GM18867 (cell line): Measurements from ENCODE around the gene PTPRK.

Experiments used
- ATAC-seq: cut with Tn5 transposase; IDR thresholded peaks from one replicate; pipeline ENCODE4 v1.9.1; 2021; ENCODE audit warnings: mild to moderate bottlenecking, moderate library complexity; ENCODE audit not compliant: unreplicated experiment

Gene PTPRK

DNA sequence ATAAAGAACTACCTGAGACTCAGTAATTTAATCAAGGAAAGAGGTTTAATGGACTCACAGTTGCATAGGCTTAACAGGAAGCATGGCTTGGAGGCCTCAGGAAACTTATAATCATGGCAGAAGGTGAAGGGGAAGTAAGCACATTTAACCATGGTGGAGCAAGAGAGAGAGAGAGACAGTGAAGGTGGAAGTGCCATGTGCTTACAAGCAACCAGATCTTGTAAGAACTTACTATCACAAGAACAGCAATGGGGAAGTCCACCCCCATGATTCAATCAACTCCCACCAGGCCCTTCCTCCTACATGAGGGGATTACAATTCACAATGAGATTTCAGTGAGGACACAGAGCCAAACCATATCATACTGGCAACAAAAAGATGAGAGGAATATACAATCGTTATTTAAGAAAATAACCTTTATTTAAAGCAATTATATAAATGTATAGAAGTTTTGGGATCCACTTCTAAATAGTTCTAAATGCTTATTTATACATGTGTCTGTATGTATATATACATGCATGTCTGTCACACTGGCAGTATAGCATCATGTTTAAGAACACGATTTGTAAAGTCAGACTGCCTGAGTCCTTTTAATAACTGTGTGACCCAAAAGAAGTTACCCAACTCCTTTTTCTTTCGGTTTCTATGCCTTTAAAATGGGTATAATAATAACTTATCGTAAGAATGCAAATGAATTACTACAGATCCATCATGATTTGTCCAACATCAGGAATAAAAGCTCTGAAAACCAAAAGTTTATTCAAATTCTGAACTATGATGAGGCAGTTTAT is 363.9 kb downstream of the PTPRK start:
- ATAC-seq, result peak; percentile 61

DNA sequence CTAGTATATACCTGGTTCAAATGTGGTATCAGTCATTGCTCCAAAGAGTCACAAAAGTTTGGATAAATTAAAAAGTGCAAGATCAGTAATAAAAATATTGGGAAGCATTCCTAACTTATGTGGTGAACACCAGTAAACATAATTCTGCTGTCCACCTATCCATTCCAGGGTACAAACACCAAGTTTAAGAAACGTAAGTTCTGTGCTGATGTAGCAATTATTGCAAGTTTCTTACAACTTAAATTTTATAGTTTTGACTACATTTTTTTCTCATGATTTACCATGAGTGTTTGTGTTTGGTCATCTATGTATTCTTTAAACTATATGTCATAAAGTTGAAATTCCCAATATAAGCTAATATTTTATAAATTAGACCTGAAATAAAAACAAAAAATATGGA is 364.6 kb downstream of the PTPRK start:
- ATAC-seq, result no peak

DNA sequence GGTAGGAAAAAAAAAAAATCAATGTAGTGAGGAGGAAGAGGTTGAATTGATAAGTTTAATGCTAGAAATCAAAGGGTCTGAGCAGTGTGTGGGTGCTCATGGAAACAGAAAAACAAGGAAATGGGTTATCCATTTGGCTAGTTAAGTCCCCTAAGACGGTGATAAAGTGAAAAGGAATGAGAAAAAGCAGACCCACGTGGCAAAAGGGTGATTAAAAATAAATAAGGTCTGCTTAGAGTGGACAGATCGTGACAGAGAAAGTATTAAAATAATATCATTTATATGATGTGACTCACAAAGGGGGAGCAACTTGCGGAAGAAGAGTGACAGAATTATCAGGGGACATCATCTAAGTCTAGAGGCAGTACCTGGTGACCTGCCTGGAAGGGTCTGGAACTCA is 367.8 kb downstream of the PTPRK start:
- no peak for ATAC-seq

DNA sequence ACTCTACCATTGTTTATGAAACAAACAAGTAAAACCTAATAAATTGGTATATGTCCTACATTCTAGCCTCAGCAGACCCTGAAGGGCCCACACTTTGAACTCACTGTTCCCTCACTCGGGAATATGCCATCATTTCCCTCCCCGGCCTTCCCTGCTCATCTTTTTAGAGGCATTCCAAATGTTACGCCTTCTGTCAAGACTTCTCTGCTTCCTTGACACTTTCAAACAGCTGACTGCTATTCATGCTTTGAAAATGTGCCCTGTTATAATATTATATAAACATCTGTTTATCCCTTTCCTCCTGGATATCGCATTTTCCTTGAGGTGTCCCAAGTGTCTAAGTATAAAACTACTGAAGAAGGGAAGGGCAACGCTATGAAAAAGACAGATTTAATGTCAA is 370.0 kb downstream of the PTPRK start:
- ATAC-seq, result no peak

DNA sequence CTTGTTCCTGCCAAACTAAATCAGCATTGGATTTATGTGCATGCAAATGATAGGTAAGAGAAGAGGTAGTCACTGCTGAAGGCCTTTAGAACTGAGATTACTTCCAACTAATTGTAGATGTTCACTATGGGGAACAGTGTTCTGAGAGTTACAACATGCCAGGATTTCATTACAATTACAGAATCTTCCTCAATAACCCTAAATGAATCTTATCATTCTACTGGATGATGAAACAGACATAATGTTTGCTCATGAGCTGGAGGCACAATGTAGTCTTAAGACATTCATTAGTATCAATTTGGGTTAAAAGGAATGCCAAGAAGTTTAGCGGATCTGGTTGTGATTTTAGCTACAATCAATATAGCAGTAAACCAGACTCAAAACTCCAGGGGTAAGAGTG is 370.6 kb downstream of the PTPRK start:
- no peak for ATAC-seq

DNA sequence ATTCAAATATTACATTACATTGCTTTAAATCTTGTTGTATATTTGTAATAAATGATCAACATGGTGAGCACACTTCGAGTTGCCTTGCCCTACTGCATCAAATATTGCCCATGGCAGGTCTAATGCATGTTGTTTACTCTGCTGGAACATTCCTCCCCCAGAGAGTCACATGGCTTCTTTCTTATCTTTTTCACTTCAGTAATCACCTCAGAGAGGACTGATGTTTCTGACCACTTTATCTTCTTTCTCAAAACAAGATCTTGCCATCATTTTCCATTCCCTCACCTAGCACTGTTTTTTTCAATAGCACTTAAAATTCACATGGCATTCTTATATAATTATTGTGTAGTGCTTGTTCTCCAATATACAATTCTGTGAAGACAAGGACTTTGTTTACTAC is 376.1 kb downstream of the PTPRK start:
- peak; percentile 42 for ATAC-seq

DNA sequence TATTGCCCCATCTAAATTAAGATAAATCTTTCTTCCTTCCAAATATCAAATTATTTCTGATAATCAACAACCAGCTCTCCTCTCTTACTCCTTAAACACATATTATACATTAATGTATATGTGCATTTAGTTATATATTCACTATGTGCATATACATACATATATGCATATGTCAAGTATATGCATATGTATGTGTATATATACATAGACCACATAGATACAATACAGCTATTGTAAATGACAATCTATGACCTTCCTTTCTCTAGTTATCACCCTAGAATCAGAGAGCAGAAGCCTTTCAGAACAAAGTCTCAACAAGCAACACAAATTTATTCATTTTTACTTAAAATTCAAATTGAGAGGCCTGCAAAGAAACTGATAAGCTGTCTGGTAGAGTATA is 378.5 kb downstream of the PTPRK start:
- no peak for ATAC-seq

DNA sequence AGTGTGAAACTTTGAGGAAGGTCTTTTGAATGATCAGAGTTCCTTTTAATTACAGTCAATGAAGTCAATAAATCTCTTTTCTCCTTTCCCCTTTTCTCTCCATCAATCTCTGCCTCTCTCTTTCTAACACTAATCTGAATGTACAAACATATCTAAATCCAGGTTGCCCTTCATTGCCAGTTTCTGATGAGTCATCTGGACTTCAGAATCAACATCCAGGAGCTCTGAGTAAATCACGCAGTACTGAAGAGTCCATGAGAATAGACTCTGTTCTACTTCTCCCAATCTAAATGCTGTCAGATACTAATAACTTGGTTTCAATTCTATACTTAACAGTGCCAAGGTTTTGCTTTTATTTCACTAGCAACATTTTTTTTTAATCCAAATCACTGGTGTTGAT is 380.9 kb downstream of the PTPRK start:
- no peak for ATAC-seq

DNA sequence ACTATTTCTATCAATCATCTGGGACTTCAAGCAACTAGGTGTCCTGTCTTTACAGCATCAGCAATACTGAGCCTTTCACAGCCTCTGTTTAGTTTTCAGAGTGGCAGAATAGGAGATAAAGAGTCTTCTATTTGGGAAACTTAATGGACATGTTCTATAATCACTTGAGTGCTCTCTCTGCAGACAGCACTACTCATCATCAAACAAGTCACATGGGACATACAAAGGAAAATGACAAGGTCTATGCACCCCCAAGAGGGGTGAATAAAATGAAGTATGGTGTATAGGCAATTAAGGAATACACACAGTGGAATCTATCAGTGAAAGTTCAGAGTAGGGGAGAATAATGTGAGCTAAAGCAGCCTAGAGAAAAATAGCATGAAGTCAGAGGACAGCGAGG is 381.7 kb downstream of the PTPRK start:
- ATAC-seq, result no peak

DNA sequence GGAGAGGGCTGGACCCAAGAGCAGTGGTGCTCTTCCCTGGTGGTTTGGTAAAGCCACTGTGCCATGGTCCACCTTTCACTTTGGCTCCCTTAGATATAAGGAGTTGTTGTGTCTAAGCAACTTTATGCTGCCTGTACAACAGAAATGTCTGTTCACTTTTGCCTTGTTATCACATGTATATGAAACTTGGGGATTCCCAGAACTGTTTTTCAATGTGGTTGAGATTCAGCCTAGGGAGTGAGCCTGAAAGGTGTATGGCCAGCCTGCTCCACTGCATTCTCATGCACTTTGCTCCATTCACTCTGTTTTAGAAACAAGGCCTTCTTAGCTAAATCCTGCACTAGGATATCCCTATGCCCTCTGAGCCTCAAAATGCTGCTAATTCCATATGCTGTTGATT is 385.1 kb downstream of the PTPRK start:
- ATAC-seq, result peak; percentile 40

DNA sequence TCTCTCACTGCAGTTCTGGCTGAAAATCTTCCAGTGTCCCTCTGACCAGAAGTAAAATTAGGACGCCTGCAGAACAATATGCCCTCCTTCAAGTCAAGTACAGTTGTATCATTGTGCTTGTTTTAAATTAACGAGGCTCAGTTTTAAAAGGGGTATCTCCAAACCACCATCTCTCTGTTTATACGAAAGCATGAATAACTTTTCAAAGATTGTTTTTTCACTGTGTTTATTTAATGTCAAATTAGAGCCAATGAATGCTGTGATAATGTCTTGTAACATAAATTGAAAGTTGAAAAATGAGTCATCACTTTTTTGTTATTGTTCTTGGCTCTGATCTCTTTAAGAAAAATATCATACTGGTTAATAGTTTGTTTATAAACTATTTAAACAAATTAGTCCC is 388.8 kb downstream of the PTPRK start:
- no peak for ATAC-seq

DNA sequence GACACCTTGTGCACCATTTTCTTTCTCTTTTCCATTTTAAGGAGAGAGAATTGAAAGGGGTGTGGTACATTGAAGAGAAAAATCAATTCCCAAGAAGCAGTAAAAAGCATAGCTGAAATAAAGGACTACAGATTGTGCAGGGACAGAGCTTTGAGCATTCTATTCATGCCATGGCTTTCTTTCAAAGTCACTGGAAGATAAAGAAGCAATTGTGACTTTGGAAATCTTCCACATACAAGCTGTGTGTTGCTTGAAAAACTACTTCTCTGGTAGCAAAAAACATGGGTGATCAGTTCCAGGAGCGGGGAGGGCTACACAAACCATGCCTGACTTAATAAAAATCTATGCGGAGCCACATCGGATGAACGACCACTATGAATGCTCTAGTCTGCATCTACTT is 389.4 kb downstream of the PTPRK start:
- ATAC-seq, result no peak

DNA sequence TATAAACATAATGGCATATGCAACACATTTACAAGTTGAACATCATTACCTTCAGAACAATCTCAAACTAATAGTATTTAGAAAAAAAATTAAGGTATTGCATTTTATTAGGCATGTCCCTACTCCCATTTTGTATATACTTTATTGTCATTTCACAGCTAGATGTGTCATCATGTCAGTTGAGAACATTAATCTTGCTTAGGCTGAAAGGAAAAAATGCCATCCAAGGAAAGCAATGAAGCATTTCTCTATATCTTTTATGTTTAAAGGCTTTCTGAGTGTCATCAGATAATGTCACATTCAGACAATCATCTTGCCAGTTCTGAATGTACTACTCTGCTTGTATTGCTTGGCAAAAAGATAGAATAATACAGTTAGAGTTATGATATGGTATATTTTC is 390.7 kb downstream of the PTPRK start:
- ATAC-seq, result no peak

DNA sequence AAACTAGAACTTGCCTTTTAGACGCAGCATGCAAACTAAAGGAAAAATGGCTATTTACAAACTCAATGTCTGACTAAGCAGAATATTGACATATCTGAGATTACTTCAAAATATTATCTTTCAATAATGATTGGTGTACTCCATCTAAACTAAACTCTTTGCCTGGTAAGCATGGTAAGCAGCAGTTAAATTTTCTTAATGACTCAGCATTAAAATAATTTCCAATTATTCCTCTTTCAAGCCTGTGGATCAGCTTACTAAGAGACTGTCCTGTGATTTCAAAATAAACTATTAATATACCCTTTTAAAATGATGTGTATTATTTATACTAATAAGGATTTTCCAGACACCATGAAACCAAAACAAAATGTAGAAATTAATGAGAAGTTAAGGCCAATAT is 392.7 kb downstream of the PTPRK start:
- no peak for ATAC-seq

DNA sequence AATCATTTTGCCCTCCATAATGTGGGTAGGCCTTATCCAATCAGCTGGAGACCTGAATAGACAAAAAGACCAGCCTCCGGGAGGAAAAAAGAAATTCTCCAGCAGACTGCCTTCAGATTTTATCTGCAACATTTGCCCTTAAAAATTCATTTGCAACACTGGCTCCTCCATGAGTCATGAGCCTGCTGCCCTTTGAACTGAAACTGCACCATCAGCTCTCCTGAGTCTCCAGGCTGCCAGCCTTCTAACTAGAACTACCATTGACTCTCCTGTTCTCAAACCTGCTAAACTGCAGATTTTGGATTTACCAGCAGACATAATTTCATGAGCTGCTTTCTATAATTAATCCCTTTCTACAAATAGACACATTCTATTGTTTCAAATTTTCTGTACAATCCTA is 395.7 kb downstream of the PTPRK start:
- ATAC-seq, result no peak

DNA sequence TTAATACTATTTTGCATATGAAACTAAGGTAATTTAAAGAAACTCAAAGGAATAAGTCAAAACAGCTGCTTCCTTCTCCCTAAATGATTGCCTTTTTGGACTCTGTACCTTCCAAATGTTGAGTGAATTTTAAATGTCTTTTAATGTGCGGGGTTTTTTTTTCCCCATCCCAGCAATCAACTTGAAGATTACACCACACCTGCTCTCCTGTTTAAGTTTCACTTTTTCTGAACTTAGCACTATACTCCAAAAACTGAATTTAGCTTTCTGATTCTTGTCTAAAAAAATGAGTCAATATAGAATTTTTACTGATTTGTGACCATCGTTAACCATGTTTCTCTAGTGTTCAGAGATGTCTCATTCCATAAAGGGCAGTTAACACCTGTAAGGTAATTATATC is 398.8 kb downstream of the PTPRK start:
- no peak for ATAC-seq

DNA sequence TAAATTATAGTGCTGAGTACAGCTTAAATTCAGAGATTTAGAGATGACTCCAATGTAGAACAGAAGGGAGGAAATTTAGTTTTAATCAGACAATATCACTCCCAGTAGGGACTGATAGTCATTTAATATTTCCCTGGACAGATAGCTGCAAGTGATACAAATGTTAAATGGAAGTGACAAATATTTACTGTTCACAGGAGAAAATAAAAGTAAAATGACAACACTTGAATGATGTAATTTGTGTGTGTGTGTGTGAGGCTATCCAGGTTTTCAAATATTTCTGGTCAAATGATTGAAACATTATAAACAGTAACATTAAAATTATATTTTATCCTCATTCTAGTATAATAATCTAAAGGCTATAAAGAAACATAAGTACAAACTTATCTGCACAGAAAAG is 399.2 kb downstream of the PTPRK start:
- no peak for ATAC-seq

DNA sequence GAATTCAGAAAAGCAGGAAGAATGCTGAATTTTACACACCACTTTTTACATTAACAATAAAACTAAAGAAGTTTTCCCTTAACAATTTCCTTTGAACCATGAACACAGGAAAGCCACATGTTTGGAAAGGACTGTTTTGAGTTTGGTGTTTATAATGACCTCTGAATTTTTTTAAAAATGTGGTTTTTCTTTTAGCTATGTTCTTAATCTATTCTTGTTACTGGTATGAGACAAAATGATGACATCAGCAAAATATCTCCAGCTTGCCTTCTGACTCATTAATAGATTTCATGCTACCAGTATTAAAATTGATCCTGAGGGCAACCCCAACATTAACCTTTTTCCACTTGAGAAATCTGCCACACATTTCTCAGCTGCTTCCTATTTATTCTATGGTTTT is 402.0 kb downstream of the PTPRK start:
- ATAC-seq, result peak; percentile 42

DNA sequence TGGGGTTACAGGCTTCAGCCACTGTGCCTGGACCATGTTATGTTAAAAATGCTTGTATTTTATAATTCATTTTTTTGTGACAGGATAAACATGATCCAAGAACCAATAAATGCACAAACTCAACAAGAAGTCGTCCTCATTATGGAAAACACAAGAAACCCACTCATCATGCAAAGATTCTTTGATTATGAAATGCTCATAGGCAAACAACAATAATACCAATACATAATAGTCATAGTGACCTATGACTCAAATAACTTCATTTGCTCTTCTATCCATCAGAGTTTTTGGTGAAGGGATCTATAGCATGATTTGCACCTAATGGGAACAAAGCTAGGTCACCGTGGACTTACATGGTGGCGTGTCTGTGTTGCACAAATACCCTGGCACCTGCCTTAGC is 402.5 kb downstream of the PTPRK start:
- ATAC-seq, result no peak

DNA sequence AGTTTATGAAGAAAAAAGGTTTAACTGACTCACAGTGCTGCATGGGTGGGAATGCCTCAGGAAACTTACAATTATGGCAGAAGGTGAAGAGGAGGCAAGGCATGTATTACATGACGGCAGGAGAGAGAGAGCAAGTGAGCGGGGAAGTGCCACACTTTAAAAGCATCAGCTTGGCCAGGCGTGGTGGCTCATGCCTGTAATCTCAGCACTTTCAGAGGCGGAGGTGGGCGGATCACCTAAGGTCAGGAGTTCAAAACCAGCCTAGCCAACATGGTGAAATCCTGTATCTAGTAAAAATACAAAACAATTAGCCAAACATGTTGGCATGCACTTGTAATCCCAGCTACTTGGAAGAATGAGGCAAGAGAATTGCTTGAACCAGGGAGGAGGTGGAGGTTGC is 406.2 kb downstream of the PTPRK start:
- no peak for ATAC-seq

DNA sequence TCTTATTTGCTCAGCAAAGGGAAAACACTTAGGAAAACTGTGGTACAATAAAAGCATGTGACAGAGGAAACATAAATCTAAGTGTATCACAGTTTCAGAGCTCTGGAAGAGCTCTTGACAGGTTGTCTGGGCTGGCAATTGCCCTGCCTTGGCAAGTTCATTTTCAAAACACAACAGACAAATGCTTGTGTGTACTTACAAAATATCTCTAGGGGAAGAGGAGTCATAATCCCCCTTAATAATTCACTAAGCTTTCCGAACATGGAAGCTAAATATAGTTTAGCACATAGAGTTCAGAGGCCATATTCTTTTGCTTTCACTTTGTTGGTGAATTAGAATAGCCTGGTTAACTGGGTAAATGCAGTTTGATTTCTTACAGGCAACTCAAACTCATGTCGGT is 407.9 kb downstream of the PTPRK start:
- peak; percentile 86 for ATAC-seq

DNA sequence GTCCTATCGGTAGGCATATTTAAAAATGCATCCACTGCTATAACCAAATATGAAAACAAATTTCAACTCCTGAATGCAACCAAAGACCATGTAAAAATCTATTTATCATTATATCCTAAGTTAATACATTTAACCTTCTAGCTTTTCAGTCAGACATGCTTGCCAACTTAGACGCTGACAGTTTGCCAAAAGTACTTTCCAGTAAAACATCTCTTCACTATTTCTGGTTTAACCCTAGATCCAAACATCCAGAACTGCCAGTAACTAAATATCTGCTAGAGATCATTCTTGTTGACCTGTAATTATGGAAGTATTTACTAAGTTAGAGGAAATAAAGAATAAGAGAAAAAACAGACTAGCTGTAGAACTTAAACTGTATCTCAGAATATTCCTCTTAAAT is 409.3 kb downstream of the PTPRK start:
- no peak for ATAC-seq

DNA sequence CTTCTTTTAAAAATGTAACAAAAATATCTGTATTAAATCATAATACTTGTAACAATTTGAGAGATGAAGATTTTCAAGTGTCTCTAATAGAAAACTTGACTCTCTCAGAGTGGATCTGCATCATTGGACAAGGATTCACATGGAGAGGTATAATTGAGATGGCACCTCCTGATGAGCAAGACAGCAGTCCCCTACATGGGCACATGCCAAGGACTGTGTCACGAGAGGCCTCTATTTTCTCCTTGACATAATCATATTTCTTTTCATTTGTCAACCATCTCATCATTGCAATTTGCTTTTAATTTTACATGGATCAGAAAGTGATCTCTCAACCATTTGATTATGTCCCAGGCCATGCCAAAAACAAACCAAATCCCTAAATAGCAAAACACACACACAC is 412.7 kb downstream of the PTPRK start:
- no peak for ATAC-seq
